Measurements from ENCODE around the gene RAB27A.

RAB27A gene

GRCh38 chr15:55238877-55239276 lies 50.7 kb downstream of the RAB27A start:
- H3K4me3 ChIP-seq (ENCODE audit: low read length in 2 of 2) = no peak overlapping the region
- H3K4me1 ChIP-seq (ENCODE audit: control insufficient read depth, insufficient read depth, low read length) = no peaks in the 10 kb centered on the region

GRCh38 chr15:55237219-55238130 lies 52.1 kb downstream of the RAB27A start:
- Histone ChIP-seq H3K4me3 (ENCODE audit: low read length in 2 of 2) (no peak overlapping the region), H3K27ac (ENCODE audit: low read length) (no peak overlapping the region), H3K9me3 (ENCODE audit: control insufficient read depth in 2 of 2, low read length in 2 of 2) (no peaks in the 10 kb centered on the region), H3K4me1 (ENCODE audit: control insufficient read depth, insufficient read depth, low read length) (no peaks in the 10 kb centered on the region), H3K27me3 (ENCODE audit: control insufficient read depth in 1 of 2, insufficient read depth in 2 of 2, low read length in 2 of 2) (no peaks in the 10 kb centered on the region), H3K9ac (ENCODE audit: low read length in 2 of 2) (no peak overlapping the region), H3K36me3 (ENCODE audit: control insufficient read depth in 2 of 2, insufficient read depth in 2 of 2, low read length in 2 of 2) (no peaks in the 10 kb centered on the region)

More at GRCh38 chr15:55238877-55239276, 50.7 kb downstream of the RAB27A start:
- H3K27ac ChIP-seq (ENCODE audit: low read length) = no peak overlapping the region
- H3K9me3 ChIP-seq (ENCODE audit: control insufficient read depth in 2 of 2, low read length in 2 of 2) = no peaks in the 10 kb centered on the region
- H3K36me3 ChIP-seq (ENCODE audit: control insufficient read depth in 2 of 2, insufficient read depth in 2 of 2, low read length in 2 of 2) = no peaks in the 10 kb centered on the region
- no peak overlapping the region for H3K9ac ChIP-seq (ENCODE audit: low read length in 2 of 2)
- H3K27me3 ChIP-seq (ENCODE audit: control insufficient read depth in 1 of 2, insufficient read depth in 2 of 2, low read length in 2 of 2) = no peaks in the 10 kb centered on the region

DNA sequence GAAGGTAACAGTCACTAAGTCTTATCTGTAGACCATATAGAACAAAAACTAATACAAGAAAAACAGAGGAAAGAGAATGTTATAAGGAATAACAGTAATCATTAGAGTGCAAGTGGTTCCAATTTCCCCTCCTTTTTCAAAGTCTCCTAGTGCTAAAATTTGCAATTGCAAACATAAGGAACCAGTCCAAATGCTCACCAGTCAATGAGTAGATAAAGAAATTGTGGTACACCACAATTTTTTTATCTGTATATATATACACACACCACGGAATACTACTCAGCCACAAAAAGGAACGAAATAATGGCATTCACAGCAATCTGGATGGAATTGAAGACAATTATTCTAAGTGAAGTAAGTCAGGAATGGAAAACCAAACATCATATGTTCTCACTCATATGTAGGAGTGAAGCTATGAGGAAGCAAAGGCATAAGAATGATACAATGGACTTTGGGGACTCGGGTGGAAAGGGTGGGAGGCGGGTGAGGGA lies 54.0 kb downstream of the RAB27A start:
- no peaks in the 10 kb centered on the region for H3K36me3 ChIP-seq (ENCODE audit: control insufficient read depth in 2 of 2, insufficient read depth in 2 of 2, low read length in 2 of 2)
- no peaks in the 10 kb centered on the region for H3K27me3 ChIP-seq (ENCODE audit: control insufficient read depth in 1 of 2, insufficient read depth in 2 of 2, low read length in 2 of 2)
- no peak overlapping the region for H3K9ac ChIP-seq (ENCODE audit: low read length in 2 of 2)
- no peaks in the 10 kb centered on the region for H3K4me1 ChIP-seq (ENCODE audit: control insufficient read depth, insufficient read depth, low read length)
- H3K27ac ChIP-seq (ENCODE audit: low read length) = no peak overlapping the region
- no peaks in the 10 kb centered on the region for H3K9me3 ChIP-seq (ENCODE audit: control insufficient read depth in 2 of 2, low read length in 2 of 2)
- H3K4me3 ChIP-seq (ENCODE audit: low read length in 2 of 2) = no peak overlapping the region

- H3K9me3 ChIP-seq (ENCODE audit: control insufficient read depth in 2 of 2, low read length in 2 of 2) = no peaks in the 10 kb centered on the region
- no peaks in the 10 kb centered on the region for H3K27me3 ChIP-seq (ENCODE audit: control insufficient read depth in 1 of 2, insufficient read depth in 2 of 2, low read length in 2 of 2)
- H3K36me3 ChIP-seq (ENCODE audit: control insufficient read depth in 2 of 2, insufficient read depth in 2 of 2, low read length in 2 of 2) = peaks cover 0 to 3% of the 10 kb centered on the region in 2 donors
- no peaks in the 10 kb centered on the region for H3K4me1 ChIP-seq (ENCODE audit: control insufficient read depth, insufficient read depth, low read length)
- no peak overlapping the region for H3K27ac ChIP-seq (ENCODE audit: low read length)
- no peak overlapping the region for H3K4me3 ChIP-seq (ENCODE audit: low read length in 2 of 2)
- no peak overlapping the region for H3K9ac ChIP-seq (ENCODE audit: low read length in 2 of 2)
Observed at GRCh38 chr15:55234800-55235104, 54.9 kb downstream of the RAB27A start.

DNA sequence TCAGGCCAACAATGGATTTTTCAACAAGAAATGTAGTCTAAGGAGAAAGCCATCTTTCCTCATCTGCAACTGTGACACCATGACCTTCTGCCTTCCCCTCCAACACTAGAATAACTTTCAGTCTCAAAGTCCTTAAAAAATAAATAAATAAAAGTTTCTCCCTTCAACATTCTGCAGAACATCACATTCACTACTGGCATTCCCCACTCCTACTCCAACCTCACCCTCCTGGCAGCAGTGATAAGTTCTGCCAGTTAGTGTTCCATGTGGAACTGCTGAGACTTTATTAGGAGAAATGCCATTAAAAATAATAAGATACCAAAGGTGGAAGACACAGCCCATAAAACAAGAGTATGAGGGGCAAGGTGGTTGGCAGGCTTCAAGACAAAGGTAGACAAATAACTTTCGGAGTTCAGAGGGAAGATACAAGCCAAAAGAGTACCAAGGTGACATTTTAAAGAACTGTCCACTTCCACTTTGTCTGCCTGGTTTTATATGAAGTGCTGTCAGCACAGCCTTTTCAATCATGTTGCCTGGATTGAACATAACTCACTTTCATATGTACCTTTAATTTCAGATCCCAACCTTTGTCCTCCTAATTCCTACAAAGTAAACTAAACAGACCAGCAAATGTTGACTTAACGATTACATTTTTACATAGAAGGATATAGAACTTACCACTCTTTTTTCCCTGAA lies 55.4 kb downstream of the RAB27A start:
- no peak overlapping the region for H3K4me3 ChIP-seq (ENCODE audit: low read length in 2 of 2)
- no peaks in the 10 kb centered on the region for H3K4me1 ChIP-seq (ENCODE audit: control insufficient read depth, insufficient read depth, low read length)
- H3K9me3 ChIP-seq (ENCODE audit: control insufficient read depth in 2 of 2, low read length in 2 of 2) = no peaks in the 10 kb centered on the region
- H3K27me3 ChIP-seq (ENCODE audit: control insufficient read depth in 1 of 2, insufficient read depth in 2 of 2, low read length in 2 of 2) = no peaks in the 10 kb centered on the region
- H3K27ac ChIP-seq (ENCODE audit: low read length) = no peak overlapping the region
- no peak overlapping the region for H3K9ac ChIP-seq (ENCODE audit: low read length in 2 of 2)
- peaks cover 0 to 3% of the 10 kb centered on the region in 2 donors for H3K36me3 ChIP-seq (ENCODE audit: control insufficient read depth in 2 of 2, insufficient read depth in 2 of 2, low read length in 2 of 2)

GRCh38 chr15:55231455-55231854 lies 58.2 kb downstream of the RAB27A start:
- Histone ChIP-seq H3K9ac (ENCODE audit: low read length in 2 of 2) (no peak overlapping the region), H3K36me3 (ENCODE audit: control insufficient read depth in 2 of 2, insufficient read depth in 2 of 2, low read length in 2 of 2) (peaks cover 5% of the 10 kb centered on the region in 2 donors), H3K4me1 (ENCODE audit: control insufficient read depth, insufficient read depth, low read length) (no peaks in the 10 kb centered on the region), H3K9me3 (ENCODE audit: control insufficient read depth in 2 of 2, low read length in 2 of 2) (no peaks in the 10 kb centered on the region), H3K27me3 (ENCODE audit: control insufficient read depth in 1 of 2, insufficient read depth in 2 of 2, low read length in 2 of 2) (no peaks in the 10 kb centered on the region), H3K4me3 (ENCODE audit: low read length in 2 of 2) (no peak overlapping the region), H3K27ac (ENCODE audit: low read length) (no peak overlapping the region)

GRCh38 chr15:55230953-55231352 lies 58.7 kb downstream of the RAB27A start:
- H3K9ac ChIP-seq (ENCODE audit: low read length in 2 of 2) = no peak overlapping the region
- no peaks in the 10 kb centered on the region for H3K9me3 ChIP-seq (ENCODE audit: control insufficient read depth in 2 of 2, low read length in 2 of 2)
- no peak overlapping the region for H3K4me3 ChIP-seq (ENCODE audit: low read length in 2 of 2)
- no peak overlapping the region for H3K27ac ChIP-seq (ENCODE audit: low read length)
- peaks cover 5 to 8% of the 10 kb centered on the region in 2 donors for H3K36me3 ChIP-seq (ENCODE audit: control insufficient read depth in 2 of 2, insufficient read depth in 2 of 2, low read length in 2 of 2)
- no peaks in the 10 kb centered on the region for H3K4me1 ChIP-seq (ENCODE audit: control insufficient read depth, insufficient read depth, low read length)
- H3K27me3 ChIP-seq (ENCODE audit: control insufficient read depth in 1 of 2, insufficient read depth in 2 of 2, low read length in 2 of 2) = no peaks in the 10 kb centered on the region

DNA sequence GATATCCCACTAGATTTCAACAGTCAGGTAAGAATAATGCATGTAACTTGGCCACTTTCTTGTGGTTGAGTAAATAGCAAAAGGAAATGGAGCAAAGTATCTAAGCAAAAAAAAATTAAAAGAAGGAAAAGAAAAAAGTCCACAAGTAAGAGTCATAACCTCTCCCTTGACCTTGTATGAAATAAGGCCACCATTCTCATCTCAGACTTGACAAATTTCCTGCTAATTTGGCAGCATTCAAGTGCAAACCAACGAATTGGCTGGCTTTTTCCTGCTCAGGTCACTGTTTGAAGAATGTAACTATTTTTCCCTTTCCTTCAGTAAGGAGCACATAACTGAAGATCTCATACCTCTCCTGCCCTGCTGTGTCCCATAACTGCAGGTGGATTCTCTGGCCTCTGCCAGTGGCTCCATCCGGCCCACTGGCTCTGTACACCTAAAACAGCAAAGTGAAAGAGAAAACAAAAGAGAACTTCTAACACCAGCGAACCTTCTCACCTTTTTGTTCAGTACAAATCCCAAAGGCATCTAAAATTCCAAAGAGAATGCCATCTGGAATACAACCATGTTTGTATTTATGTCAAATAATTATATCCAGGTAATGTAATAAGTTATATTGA lies 59.5 kb downstream of the RAB27A start:
- Histone ChIP-seq H3K9ac (ENCODE audit: low read length in 2 of 2) (no peak overlapping the region), H3K36me3 (ENCODE audit: control insufficient read depth in 2 of 2, insufficient read depth in 2 of 2, low read length in 2 of 2) (peaks cover 5 to 11% of the 10 kb centered on the region in 2 donors), H3K9me3 (ENCODE audit: control insufficient read depth in 2 of 2, low read length in 2 of 2) (no peaks in the 10 kb centered on the region), H3K27me3 (ENCODE audit: control insufficient read depth in 1 of 2, insufficient read depth in 2 of 2, low read length in 2 of 2) (no peaks in the 10 kb centered on the region), H3K27ac (ENCODE audit: low read length) (no peak overlapping the region), H3K4me1 (ENCODE audit: control insufficient read depth, insufficient read depth, low read length) (no peaks in the 10 kb centered on the region), H3K4me3 (ENCODE audit: low read length in 2 of 2) (no peak overlapping the region)

- Histone ChIP-seq H3K36me3 (ENCODE audit: control insufficient read depth in 2 of 2, insufficient read depth in 2 of 2, low read length in 2 of 2) (peaks cover 5 to 19% of the 10 kb centered on the region in 2 donors), H3K27ac (ENCODE audit: low read length) (no peak overlapping the region), H3K9me3 (ENCODE audit: control insufficient read depth in 2 of 2, low read length in 2 of 2) (no peaks in the 10 kb centered on the region), H3K4me1 (ENCODE audit: control insufficient read depth, insufficient read depth, low read length) (no peaks in the 10 kb centered on the region), H3K9ac (ENCODE audit: low read length in 2 of 2) (no peak overlapping the region), H3K27me3 (ENCODE audit: control insufficient read depth in 1 of 2, insufficient read depth in 2 of 2, low read length in 2 of 2) (no peaks in the 10 kb centered on the region), H3K4me3 (ENCODE audit: low read length in 2 of 2) (no peak overlapping the region)
Observed at GRCh38 chr15:55226127-55226526, 63.5 kb downstream of the RAB27A start.

- Histone ChIP-seq H3K4me3 (ENCODE audit: low read length in 2 of 2) (no peak overlapping the region), H3K27me3 (ENCODE audit: control insufficient read depth in 1 of 2, insufficient read depth in 2 of 2, low read length in 2 of 2) (no peaks in the 10 kb centered on the region), H3K9ac (ENCODE audit: low read length in 2 of 2) (no peak overlapping the region), H3K27ac (ENCODE audit: low read length) (no peak overlapping the region), H3K4me1 (ENCODE audit: control insufficient read depth, insufficient read depth, low read length) (no peaks in the 10 kb centered on the region), H3K36me3 (ENCODE audit: control insufficient read depth in 2 of 2, insufficient read depth in 2 of 2, low read length in 2 of 2) (peaks cover 3 to 19% of the 10 kb centered on the region in 2 donors), H3K9me3 (ENCODE audit: control insufficient read depth in 2 of 2, low read length in 2 of 2) (no peaks in the 10 kb centered on the region)
Observed at GRCh38 chr15:55224892-55225291, 64.7 kb downstream of the RAB27A start.

Data from stomach smooth muscle (tissue), 2 donors.